SIG-M5 treated with dmso at 0.1 percent for 504 hours (cell line): ENCODE data around the gene EEF1A2.

Experiments used
- DNase-seq: peaks from one replicate; lab custom pipeline; 2025; ENCODE audit not compliant: unreplicated experiment; lab: John Stamatoyannopoulos, UW

EEF1A2 gene

GRCh38 chr20:63455568-63455859, 43.4 kb downstream of the EEF1A2 start:
- no peak for DNase-seq

- DNase-seq = no peak
These were observed 43.9 kb downstream of the EEF1A2 start for GRCh38 chr20:63454731-63455567.

GRCh38 chr20:63452821-63453523, 45.9 kb downstream of the EEF1A2 start:
- DNase-seq = no peak

GRCh38 chr20:63452341-63452740, 46.5 kb downstream of the EEF1A2 start:
- no peak for DNase-seq

- no peak for DNase-seq
These were observed 47.1 kb downstream of the EEF1A2 start for GRCh38 chr20:63451821-63452220.

- no peak for DNase-seq
These were observed 48.8 kb downstream of the EEF1A2 start for GRCh38 chr20:63449796-63450730.

GRCh38 chr20:63449025-63449424, 49.9 kb downstream of the EEF1A2 start:
- DNase-seq = no peak

- no peak for DNase-seq
These were observed 50.9 kb downstream of the EEF1A2 start for GRCh38 chr20:63448031-63448430.

GRCh38 chr20:63447320-63447719, 51.6 kb downstream of the EEF1A2 start:
- no peak for DNase-seq

GRCh38 chr20:63446216-63447024, 52.5 kb downstream of the EEF1A2 start:
- DNase-seq = no peak

GRCh38 chr20:63445075-63445734, 53.7 kb downstream of the EEF1A2 start:
- no peak for DNase-seq

GRCh38 chr20:63444548-63444947, 54.3 kb downstream of the EEF1A2 start:
- DNase-seq = no peak

- no peak for DNase-seq
These were observed 55.1 kb downstream of the EEF1A2 start for GRCh38 chr20:63443606-63444395.

- DNase-seq = peak; percentile 55
These were observed 56.8 kb downstream of the EEF1A2 start for GRCh38 chr20:63442100-63442493.

- DNase-seq = no peak
These were observed 57.5 kb downstream of the EEF1A2 start for GRCh38 chr20:63441136-63442099.

- no peak for DNase-seq
These were observed 58.4 kb downstream of the EEF1A2 start for GRCh38 chr20:63440366-63440955.

GRCh38 chr20:63439866-63440265, 59.0 kb downstream of the EEF1A2 start:
- DNase-seq = no peak

- DNase-seq = no peak
These were observed 60.8 kb downstream of the EEF1A2 start for GRCh38 chr20:63438121-63438520.
